SK-N-SH (cell line): ENCODE measurements around the gene ELP1. TPM values are rescaled to one million over a fixed set of nuclear protein-coding genes. Genes with fewer than 3 reads are reported as not detected.
A peak's percentile ranks its signal among the peaks of the same experiment; 100 is the strongest.
"Not testable (repeated sequence)": the region's sequence is repeated elsewhere in the genome, so short reads cannot be mapped to it uniquely, and the experiment has no call there.

Source experiments
- CTCF ChIA-PET: fragments of 300-600, 350-600 bp; formaldehyde crosslinking; extraction: SDS; loops from one replicate; lab custom pipeline; 2021; lab: Yijun Ruan, JAX
- POLR2A ChIA-PET: fragments of 350-600 bp; sonication (Branson Sonifier 250); formaldehyde crosslinking; extraction: SDS; loops from one replicate; lab custom pipeline; 2020; ENCODE audit warnings: antibody characterized with exemption, inconsistent platforms; lab: Yijun Ruan, JAX
- DNase-seq: peaks from one replicate; pipeline ENCODE4 v3.0.0; 2012
- H2AFZ ChIP-seq: fragments of 200-600 bp; sonication (generic); 2 replicates; pipeline ENCODE4 v1.8.1; 2016; ENCODE audit warnings: antibody characterized with exemption, mild to moderate bottlenecking, low read depth
- H3F3A ChIP-seq: fragments of 200-600 bp; sonication (generic); replicated peaks from 2 replicates; pipeline ENCODE3; 2016; ENCODE audit warnings: antibody characterized with exemption, mild to moderate bottlenecking; ENCODE audit not compliant: insufficient read depth
- H3K27ac ChIP-seq, 2 experiments: fragments of 200-500 bp in 1 of 2; fragments of 200-600 bp in 1 of 2; sonication (Bioruptor generic) in 1 of 2; sonication (generic), shearing (Covaris generic) in 1 of 2; 2 replicates each; pipeline versions ENCODE4 v1.5.1 to v1.6.1; 2014 to 2016; ENCODE audit warnings: low read depth in 2 of 2, inconsistent platforms in 1 of 2, low read length in 1 of 2, mild to moderate bottlenecking in 1 of 2, mixed read lengths in 1 of 2
- H3K27me3 ChIP-seq: fragments of 200-600 bp; sonication (generic), shearing (Covaris generic); 2 replicates; pipeline ENCODE4 v1.6.1; 2016; ENCODE audit warnings: mixed run types; ENCODE audit not compliant: insufficient read depth
- H3K36me3 ChIP-seq, 2 experiments: fragments of 200-500 bp in 1 of 2; fragments of 200-600 bp in 1 of 2; sonication (Bioruptor generic) in 1 of 2; sonication (generic) in 1 of 2; replicated peaks in 1 of 2; 2 replicates each; pipeline versions ENCODE3 to v1.5.1; 2014 to 2016; ENCODE audit warnings: low read length in 1 of 2, mild to moderate bottlenecking in 1 of 2; ENCODE audit not compliant: insufficient read depth in 2 of 2, control insufficient read depth in 1 of 2
- H3K4me1 ChIP-seq, 2 experiments: fragments of 200-500 bp in 1 of 2; fragments of 200-600 bp in 1 of 2; sonication (Bioruptor generic) in 1 of 2; sonication (generic), shearing (Covaris generic) in 1 of 2; 2 replicates each; pipeline versions ENCODE4 v1.5.1 to v1.6.1; 2014 to 2016; ENCODE audit warnings: low read depth in 1 of 2, low read length in 1 of 2, mixed run types in 1 of 2; ENCODE audit not compliant: insufficient read depth in 2 of 2, control insufficient read depth in 1 of 2
- H3K4me2 ChIP-seq: fragments of 200-600 bp; sonication (generic), shearing (Covaris generic); 2 replicates; pipeline ENCODE4 v1.6.1; 2017; ENCODE audit warnings: mixed run types
- H3K4me3 ChIP-seq, 2 experiments: fragments of 200-500 bp in 1 of 2; fragments of 200-600 bp in 1 of 2; sonication (Bioruptor generic) in 1 of 2; sonication (generic), shearing (Covaris generic) in 1 of 2; 2 replicates each; pipeline versions ENCODE4 v1.5.1 to v1.8.1; 2014 to 2016; ENCODE audit warnings: low read depth in 2 of 2, inconsistent platforms in 1 of 2, low read length in 1 of 2, mild to moderate bottlenecking in 1 of 2, mixed read lengths in 1 of 2, moderate library complexity in 1 of 2
- H3K79me2 ChIP-seq: fragments of 200-600 bp; sonication (generic); 2 replicates; pipeline ENCODE4 v1.8.1; 2017; ENCODE audit warnings: mild to moderate bottlenecking; ENCODE audit not compliant: insufficient read depth
- H3K9ac ChIP-seq: fragments of 200-600 bp; sonication (generic); 2 replicates; pipeline ENCODE4 v1.6.1; 2017; ENCODE audit warnings: mixed run types
- H3K9me2 ChIP-seq: fragments of 200-600 bp; sonication (generic); 2 replicates; pipeline ENCODE4 v1.6.1; 2017; ENCODE audit warnings: mixed run types
- H3K9me3 ChIP-seq: fragments of 200-600 bp; sonication (generic); 2 replicates; pipeline ENCODE4 v1.6.1; 2017; ENCODE audit warnings: mixed run types, mild to moderate bottlenecking, moderate library complexity
- H4K20me1 ChIP-seq: fragments of 200-600 bp; sonication (generic); 2 replicates; pipeline ENCODE4 v1.6.1; 2017; ENCODE audit warnings: mild to moderate bottlenecking, mixed run types; ENCODE audit not compliant: insufficient read depth
- CTCF ChIP-seq: fragments of 200-600 bp; sonication (generic); IDR thresholded peaks from 2 replicates; pipeline ENCODE4 v1.6.1; 2017; ENCODE audit warnings: antibody characterized with exemption, mild to moderate bottlenecking, moderate library complexity
- NFIC ChIP-seq: IDR thresholded peaks from 2 replicates; pipeline ENCODE4 v1.4.0; 2012; ENCODE audit warnings: borderline replicate concordance
- PBX3 ChIP-seq: IDR thresholded peaks from 2 replicates; pipeline ENCODE4; 2012
- RAD21 ChIP-seq: IDR thresholded peaks from 2 replicates; pipeline ENCODE4 v1.6.1; 2012; ENCODE audit warnings: mild to moderate bottlenecking, low read length
- USF1 ChIP-seq: IDR thresholded peaks from 2 replicates; pipeline ENCODE4 v1.4.0; 2012; ENCODE audit warnings: low read depth, borderline replicate concordance
- WGBS: methylation state at CpG from one replicate; pipeline ENCODE4 v1.1.6; 2017; ENCODE audit warnings: low lambda C conversion rate; 5-methylcytosine and 5-hydroxymethylcytosine counted together
- polyA plus RNA-seq, 3 experiments: library from polyadenylated mRNA; depleted of rRNA; stranded (reverse); fragments of >200 nt; gene quantifications; 2 replicates each; pipeline ENCODE4 v1.2.3, GENCODE V29; 2012

The ELP1 gene
- polyA plus RNA-seq, 1 of the 3 experiments (the other 2 are of a cell fraction), result 19.1 TPM

- no peak for TF ChIP-seq PBX3
- TF ChIP-seq USF1, result no peak
- TF ChIP-seq, all 33 proteins: peak for 0
Observed at GRCh38 chr9:108894225-108894997, 39.5 kb downstream of the ELP1 start (continued).

GRCh38 chr9:108889649-108890067 is 44.3 kb downstream of the ELP1 start:
- no peak overlapping the region for H3K27ac ChIP-seq
- H3K9me2 ChIP-seq, result no peaks in the 10 kb centered on the region
- no peaks in the 10 kb centered on the region for H3K27me3 ChIP-seq
- H2AFZ ChIP-seq, result no peak overlapping the region
- H3K4me1 ChIP-seq, result no peaks in the 10 kb centered on the region
- DNase-seq, result no peak
- 93% methylated on average over 4 of the region's 4 CpGs for WGBS
- no peaks in the 10 kb centered on the region for H3K79me2 ChIP-seq
- no peak for TF ChIP-seq NFIC
- peak; percentile 50; the same call in 1 of the 2 replicates for TF ChIP-seq RAD21
- TF ChIP-seq CTCF, result peak; percentile 46
- TF ChIP-seq, all 33 proteins: peak for 2
- Histone ChIP-seq H3K36me3 (peaks cover 41 to 85% of the 10 kb centered on the region in 2 experiments), H3F3A (no peaks in the 10 kb centered on the region), H3K9me3 (no peaks in the 10 kb centered on the region), H3K4me2 (no peak overlapping the region), H4K20me1 (no peaks in the 10 kb centered on the region), H3K4me3 (no peak overlapping the region), H3K9ac (no peak overlapping the region)
- CTCF ChIA-PET, result interaction anchor here (0.8 to 1.6 kb wide), 4 partner anchors 10 to 433 kb away, joined by 3 to 7 read pairs (median 3); no protein-coding TSS in a partner anchor
- POLR2A ChIA-PET, result no interaction called here

GRCh38 chr9:108886594-108887271 is 47.2 kb downstream of the ELP1 start:
- 96% methylated on average over 3 of the region's 3 CpGs for WGBS
- H3K9me2 ChIP-seq, H3K4me2 ChIP-seq, H3K4me1 ChIP-seq, H4K20me1 ChIP-seq, H3K4me3 ChIP-seq, H3K9ac ChIP-seq, H2AFZ ChIP-seq, H3K79me2 ChIP-seq, H3K9me3 ChIP-seq, DNase-seq, H3F3A ChIP-seq, POLR2A ChIA-PET, H3K27ac ChIP-seq, H3K27me3 ChIP-seq, CTCF ChIA-PET: not testable (repeated sequence)
- H3K36me3 ChIP-seq, result peaks cover 53 to 68% of the 10 kb centered on the region in 2 experiments
